ENCODE results near the gene ANK2. TPM values are rescaled to one million over a fixed set of nuclear protein-coding genes. Genes with fewer than 3 reads are reported as not detected.

Gene ANK2
- total RNA-seq, 3 donors from 2014 or later, result 7.6 to 69.3 (median 21.0) TPM

GRCh38 chr4:113160548-113160947 lies 111.1 kb downstream of the ANK2 start:
- DNase-seq, result no peak
- Histone ChIP-seq H3K36me3 (ENCODE audit: low read depth) (no peaks in the 10 kb centered on the region), H3K9me3 (no peaks in the 10 kb centered on the region), H3K4me1 (ENCODE audit: low read depth) (no peaks in the 10 kb centered on the region), H3K4me3 (no peak overlapping the region)
- TF ChIP-seq CTCF (IDR thresholded peaks at IDR 0.05), result no peak
- no peak for ATAC-seq
- intact Hi-C loops (cut with DNase I, micrococcal nuclease), result no loop called here

DNA sequence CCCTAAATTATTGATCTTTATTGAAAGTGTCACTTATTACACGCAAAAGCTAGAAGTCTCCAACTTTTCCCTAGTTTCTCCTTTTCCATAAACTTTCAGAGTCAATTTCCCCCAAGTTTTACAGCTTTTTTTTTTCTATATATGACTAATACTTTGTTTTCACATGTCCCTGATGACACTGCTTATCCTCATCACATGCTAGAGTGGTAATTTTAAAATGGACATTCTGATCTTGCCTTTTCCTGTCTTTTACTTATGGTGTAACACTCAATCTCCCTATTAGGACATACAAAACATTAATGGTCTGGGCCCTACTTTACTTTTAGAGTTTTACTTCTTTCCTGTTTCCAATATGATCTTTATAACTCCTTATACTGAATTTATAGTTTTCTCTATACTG lies 112.6 kb downstream of the ANK2 start:
- Histone ChIP-seq H3K36me3 (ENCODE audit: low read depth) (no peaks in the 10 kb centered on the region), H3K4me3 (no peak overlapping the region), H3K4me1 (ENCODE audit: low read depth) (no peaks in the 10 kb centered on the region), H3K9me3 (no peaks in the 10 kb centered on the region)
- ATAC-seq (no peak), DNase-seq (no peak)
- no peak for TF ChIP-seq CTCF (IDR thresholded peaks at IDR 0.05)
- intact Hi-C loops (cut with DNase I, micrococcal nuclease), result no loop called here

- H3K4me1 ChIP-seq (ENCODE audit: low read depth), result no peaks in the 10 kb centered on the region
- no peak overlapping the region for H3K4me3 ChIP-seq
- intact Hi-C loops (cut with DNase I, micrococcal nuclease), result no loop called here
- TF ChIP-seq CTCF (IDR thresholded peaks at IDR 0.05), result no peak
- H3K9me3 ChIP-seq, result no peaks in the 10 kb centered on the region
- no peaks in the 10 kb centered on the region for H3K36me3 ChIP-seq (ENCODE audit: low read depth)
- DNase-seq (no peak), ATAC-seq (no peak)
These were observed 119.9 kb downstream of the ANK2 start for GRCh38 chr4:113169368-113169767.

- intact Hi-C loops (cut with DNase I, micrococcal nuclease), result no loop called here
- ATAC-seq, result no peak
- no peaks in the 10 kb centered on the region for H3K4me1 ChIP-seq (ENCODE audit: low read depth)
These were observed 120.8 kb downstream of the ANK2 start for GRCh38 chr4:113170115-113170804.

GRCh38 chr4:113170805-113171468 lies 121.5 kb downstream of the ANK2 start:
- no peak for TF ChIP-seq CTCF (IDR thresholded peaks at IDR 0.05)
- H3K4me1 ChIP-seq (ENCODE audit: low read depth), result no peaks in the 10 kb centered on the region
- H3K36me3 ChIP-seq (ENCODE audit: low read depth), result no peaks in the 10 kb centered on the region
- no peak for DNase-seq
- no peaks in the 10 kb centered on the region for H3K9me3 ChIP-seq
- intact Hi-C loops (cut with DNase I, micrococcal nuclease), result no loop called here
- no peak for ATAC-seq
- H3K4me3 ChIP-seq, result no peak overlapping the region

More at GRCh38 chr4:113170115-113170804, 120.8 kb downstream of the ANK2 start:
- DNase-seq, result no peak
- Histone ChIP-seq H3K36me3 (ENCODE audit: low read depth) (no peaks in the 10 kb centered on the region), H3K4me3 (no peak overlapping the region), H3K9me3 (no peaks in the 10 kb centered on the region)
- TF ChIP-seq CTCF (IDR thresholded peaks at IDR 0.05), result no peak

Measured in mucosa of descending colon (tissue), 3 donors.